Activated CD8-positive, alpha-beta T cell treated with anti-CD3 and anti-CD28 coated beads, Interleukin-2, amount 10 ng/mL, durations not matched to agents 7 days and 5 days (primary cell): Measurements from ENCODE around the gene TRIM44. TPM values are rescaled to one million over a fixed set of nuclear protein-coding genes. Genes with fewer than 3 reads are reported as not detected.
"Not testable (repeated sequence)": the region's sequence is repeated elsewhere in the genome, so short reads cannot be mapped to it uniquely, and the experiment has no call there.

Source experiments
- ATAC-seq: fragments of 150-1000 bp; cut with Tn5 transposase; one replicate; pipeline ENCODE4 v1.10.0; 2021; ENCODE audit warnings: moderate library complexity
- CTCF ChIA-PET: fragments of 350-600 bp; sonication (Branson Sonifier 250); formaldehyde crosslinking; loops from one replicate; lab custom pipeline; 2021; ENCODE audit warnings: antibody characterized with exemption; lab: Charles Lee
- POLR2A ChIA-PET: fragments of 350-600 bp; sonication (Branson Sonifier 250); formaldehyde crosslinking; loops from one replicate; lab custom pipeline; 2021; ENCODE audit warnings: antibody characterized with exemption; lab: Charles Lee
- DNase-seq: peaks from one replicate; pipeline ENCODE4 v3.0.0-alpha.2; 2020
- H3K27ac Mint-ChIP-seq: one replicate; pipeline ENCODE4 v1.8.0; 2021; ENCODE audit warnings: mild to moderate bottlenecking, mixed read lengths
- H3K27me3 Mint-ChIP-seq: one replicate; pipeline ENCODE4 v1.8.0; 2021; ENCODE audit warnings: low read depth, mixed read lengths
- H3K36me3 Mint-ChIP-seq: one replicate; pipeline ENCODE4 v1.8.0; 2021; ENCODE audit warnings: low read depth, mixed read lengths
- H3K4me1 Mint-ChIP-seq: one replicate; pipeline ENCODE4 v1.8.0; 2021; ENCODE audit warnings: low read depth, mixed read lengths
- H3K4me3 Mint-ChIP-seq: one replicate; pipeline ENCODE4 v1.8.0; 2021; ENCODE audit warnings: mild to moderate bottlenecking, mixed read lengths
- H3K9me3 Mint-ChIP-seq: one replicate; pipeline ENCODE4 v1.8.0; 2022; ENCODE audit warnings: mixed read lengths; ENCODE audit not compliant: insufficient read depth
- total RNA-seq, 2 experiments: library from RNA; stranded (reverse); gene quantifications; one replicate each; pipeline ENCODE4 v1.2.3, GENCODE V29; 2021

The TRIM44 gene
- total RNA-seq, 2 experiments from 2014 or later = 33.8 to 34.5 TPM

- Mint-ChIP-seq H3K9me3 (no peaks in the 10 kb centered on the region), H3K4me3 (no peak overlapping the region), H3K36me3 (no peaks in the 10 kb centered on the region), H3K27me3 (peaks cover 16% of the 10 kb centered on the region), H3K4me1 (no peaks in the 10 kb centered on the region), H3K27ac (no peak overlapping the region)
- ChIA-PET CTCF (no interaction called here), POLR2A (no interaction called here)
- ATAC-seq (no peak), DNase-seq (no peak)
Observed at GRCh38 chr11:35639591-35640179, 22.9 kb upstream of the TRIM44 start.

DNA sequence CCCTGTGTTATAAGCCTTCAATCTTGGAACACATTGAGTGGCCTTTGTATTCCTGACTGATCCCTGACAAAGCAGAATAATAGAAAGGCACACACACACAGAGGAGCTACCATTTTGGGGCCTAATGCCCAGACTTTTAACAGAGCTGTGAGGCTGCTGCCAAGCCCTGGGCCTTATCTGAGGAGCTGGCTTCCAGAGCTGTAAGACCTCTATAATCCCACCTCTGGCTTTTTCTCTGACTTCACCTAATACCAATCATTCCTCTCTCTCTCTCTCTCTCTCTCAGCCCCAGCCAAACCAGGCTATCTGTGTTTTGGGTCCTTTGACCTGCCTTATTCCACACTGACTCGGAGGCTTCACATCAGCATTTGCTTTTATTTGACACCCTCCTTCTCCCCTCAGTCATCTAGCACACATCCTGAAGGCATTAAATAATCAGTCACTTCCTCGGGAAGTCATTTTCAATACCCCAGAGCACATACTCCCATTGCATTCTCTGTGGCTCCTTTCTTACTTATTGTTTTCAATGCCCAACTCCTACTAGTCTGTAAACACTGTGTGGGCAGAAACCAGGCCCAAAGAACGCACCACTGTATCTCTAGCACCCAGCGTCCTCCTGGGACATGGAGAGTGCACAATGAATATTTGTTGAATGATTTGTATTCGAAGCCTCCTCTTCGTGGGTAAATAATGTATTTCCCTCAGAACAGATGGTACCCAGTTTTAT, 21.2 kb upstream of the TRIM44 start:
- Mint-ChIP-seq H3K4me3 (no peak overlapping the region), H3K9me3 (no peaks in the 10 kb centered on the region), H3K4me1 (no peaks in the 10 kb centered on the region), H3K27ac (no peak overlapping the region), H3K27me3 (peaks cover 15% of the 10 kb centered on the region), H3K36me3 (no peaks in the 10 kb centered on the region)
- no peak for DNase-seq
- ChIA-PET POLR2A (no interaction called here), CTCF (no interaction called here)
- no peak for ATAC-seq

DNA sequence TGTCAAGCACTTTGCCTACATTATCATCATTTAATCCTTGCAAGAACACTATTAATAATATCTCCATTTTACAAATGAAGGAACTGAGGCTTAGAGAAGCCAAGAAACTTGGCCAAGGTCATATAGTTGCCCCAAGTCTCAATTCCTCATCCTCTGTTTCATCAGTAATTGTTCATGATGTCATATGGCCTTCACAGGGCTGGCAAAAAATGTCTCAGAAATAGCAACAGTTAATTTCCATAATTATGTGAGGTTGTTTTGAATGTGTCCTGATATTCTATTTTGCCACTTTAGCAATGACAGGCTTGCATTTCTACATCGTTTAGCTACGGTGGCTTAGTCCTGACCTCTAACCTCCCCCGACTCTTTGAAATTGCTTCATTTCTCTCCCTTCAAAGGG, 20.6 kb upstream of the TRIM44 start:
- no peak overlapping the region for H3K4me3 Mint-ChIP-seq
- POLR2A ChIA-PET = no interaction called here

DNA sequence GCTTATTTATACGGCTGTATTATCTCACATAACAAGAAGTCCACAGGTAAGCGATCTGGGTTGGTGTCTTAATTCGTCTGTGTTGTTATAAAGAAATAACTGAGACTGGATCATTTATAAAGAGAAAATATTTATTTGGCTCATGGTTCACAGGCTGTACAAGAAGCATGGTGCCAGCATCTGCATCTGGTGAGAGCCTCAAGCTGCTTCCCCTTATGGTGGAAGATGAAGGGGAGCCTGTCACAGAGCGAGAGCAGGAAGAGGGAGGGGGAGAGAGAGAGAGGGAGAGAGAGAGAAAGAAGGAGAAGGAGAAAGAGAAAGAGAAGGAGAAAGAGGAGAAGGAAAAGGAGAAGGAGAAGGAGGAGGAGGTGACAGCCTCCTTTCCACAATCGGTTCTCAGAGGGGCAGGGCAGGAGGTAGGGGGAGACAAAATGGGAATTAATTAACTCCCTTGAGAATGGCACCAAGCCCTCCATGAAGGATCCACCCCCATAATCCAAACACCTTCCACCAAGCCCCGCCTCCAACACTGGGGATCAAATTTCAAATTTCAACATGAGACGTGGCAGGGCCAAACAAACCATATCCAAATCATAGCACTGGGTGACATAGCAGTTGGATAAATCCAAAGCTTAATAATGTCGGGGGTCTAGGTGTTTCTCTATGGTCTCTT, 15.0 kb upstream of the TRIM44 start:
- POLR2A ChIA-PET = interaction anchor here (0.6 kb wide), 1 partner anchor 10 kb away, joined by 4 read pairs; no protein-coding TSS in a partner anchor

More for the DNA sequence above, 20.6 kb upstream of the TRIM44 start:
- no peaks in the 10 kb centered on the region for H3K36me3 Mint-ChIP-seq
- DNase-seq (no peak), ATAC-seq (no peak)
- CTCF ChIA-PET = no interaction called here
- H3K4me1 Mint-ChIP-seq = no peaks in the 10 kb centered on the region
- H3K27ac Mint-ChIP-seq = no peak overlapping the region
- no peaks in the 10 kb centered on the region for H3K9me3 Mint-ChIP-seq
- peaks cover 15% of the 10 kb centered on the region for H3K27me3 Mint-ChIP-seq

DNA sequence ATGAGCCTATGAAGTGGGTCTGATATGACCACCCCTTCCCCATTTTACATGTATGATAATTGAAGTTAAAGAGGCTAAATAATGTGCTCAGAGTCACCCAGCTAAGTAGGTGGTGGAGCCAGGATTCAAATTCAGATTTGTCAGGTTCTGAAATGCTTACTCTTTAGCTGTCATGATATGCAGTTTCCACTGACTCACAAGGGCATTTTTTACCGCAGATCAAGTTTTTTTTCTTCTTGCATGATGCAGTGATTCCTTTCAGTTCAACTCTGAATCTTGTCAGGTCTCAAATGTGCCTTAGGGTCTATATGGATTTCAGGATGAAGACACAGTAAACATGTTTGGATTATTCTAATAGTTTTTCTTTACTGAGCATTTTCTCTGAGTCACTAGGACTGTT, 12.6 kb upstream of the TRIM44 start:
- H3K27me3 Mint-ChIP-seq = peaks cover 23% of the 10 kb centered on the region
- H3K4me3 Mint-ChIP-seq = no peak overlapping the region
- ChIA-PET POLR2A (no interaction called here), CTCF (no interaction called here)
- no peaks in the 10 kb centered on the region for H3K36me3 Mint-ChIP-seq
- no peak for ATAC-seq
- H3K9me3 Mint-ChIP-seq = no peaks in the 10 kb centered on the region
- no peak overlapping the region for H3K27ac Mint-ChIP-seq
- DNase-seq = no peak
- no peaks in the 10 kb centered on the region for H3K4me1 Mint-ChIP-seq

More for the DNA sequence above, 15.0 kb upstream of the TRIM44 start:
- no peaks in the 10 kb centered on the region for H3K9me3 Mint-ChIP-seq
- CTCF ChIA-PET = interaction anchor here (1.3 kb wide), 1 partner anchor 156 kb away, joined by 3 read pairs; no protein-coding TSS in a partner anchor
- DNase-seq (no peak), ATAC-seq (no peak)
- H3K36me3 Mint-ChIP-seq = no peaks in the 10 kb centered on the region
- H3K4me3 Mint-ChIP-seq = no peak overlapping the region
- H3K4me1 Mint-ChIP-seq = no peaks in the 10 kb centered on the region
- no peak overlapping the region for H3K27ac Mint-ChIP-seq
- H3K27me3 Mint-ChIP-seq = peaks cover 14% of the 10 kb centered on the region

DNA sequence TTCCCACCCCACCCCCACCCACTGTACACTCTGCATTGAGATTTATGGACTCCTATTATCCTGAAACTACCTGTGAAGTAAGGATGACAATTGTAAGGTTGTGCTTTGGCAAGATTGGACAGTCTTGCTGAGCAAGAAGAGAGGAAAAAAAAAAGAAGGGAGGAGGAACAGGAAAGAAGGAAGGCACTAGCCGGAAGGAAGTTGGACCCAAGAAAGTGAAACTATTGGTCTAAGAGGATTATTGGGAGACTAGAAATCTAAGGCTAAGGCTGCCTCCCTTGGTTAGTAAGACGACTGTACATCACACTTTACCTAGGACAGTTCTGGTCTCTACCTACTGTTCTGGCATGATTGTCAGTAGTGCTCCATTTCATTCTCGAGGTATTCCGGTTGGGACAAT, 12.1 kb upstream of the TRIM44 start:
- peaks cover 22% of the 10 kb centered on the region for H3K27me3 Mint-ChIP-seq
- no peak overlapping the region for H3K4me3 Mint-ChIP-seq
- CTCF ChIA-PET = no interaction called here
- H3K9me3 Mint-ChIP-seq = no peaks in the 10 kb centered on the region
- H3K36me3 Mint-ChIP-seq = no peaks in the 10 kb centered on the region
- DNase-seq (no peak), ATAC-seq (no peak)
- H3K27ac Mint-ChIP-seq = no peak overlapping the region
- H3K4me1 Mint-ChIP-seq = no peaks in the 10 kb centered on the region
- POLR2A ChIA-PET = no interaction called here

DNA sequence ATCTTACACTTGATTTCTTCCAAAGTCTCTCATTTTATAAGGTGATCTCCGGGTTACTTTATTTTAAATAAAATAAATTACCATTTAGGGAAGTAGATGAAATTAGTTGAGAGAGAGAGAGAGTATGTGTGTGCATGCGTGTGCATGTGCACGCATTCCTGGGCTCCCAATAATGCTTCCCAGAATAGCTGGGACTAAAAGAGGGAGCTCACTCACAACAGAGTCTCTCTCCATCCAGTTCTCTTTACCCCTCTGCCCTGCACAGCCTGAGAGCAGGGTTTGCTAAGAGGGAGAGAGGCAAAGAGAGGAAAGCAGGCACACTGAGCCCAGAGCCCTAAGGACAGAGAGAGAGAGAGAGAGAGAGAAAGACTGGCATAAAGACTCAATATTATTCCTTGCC, 11.3 kb upstream of the TRIM44 start:
- no peak for ATAC-seq
- H3K27me3 Mint-ChIP-seq = peaks cover 25% of the 10 kb centered on the region
- no peaks in the 10 kb centered on the region for H3K36me3 Mint-ChIP-seq

DNA sequence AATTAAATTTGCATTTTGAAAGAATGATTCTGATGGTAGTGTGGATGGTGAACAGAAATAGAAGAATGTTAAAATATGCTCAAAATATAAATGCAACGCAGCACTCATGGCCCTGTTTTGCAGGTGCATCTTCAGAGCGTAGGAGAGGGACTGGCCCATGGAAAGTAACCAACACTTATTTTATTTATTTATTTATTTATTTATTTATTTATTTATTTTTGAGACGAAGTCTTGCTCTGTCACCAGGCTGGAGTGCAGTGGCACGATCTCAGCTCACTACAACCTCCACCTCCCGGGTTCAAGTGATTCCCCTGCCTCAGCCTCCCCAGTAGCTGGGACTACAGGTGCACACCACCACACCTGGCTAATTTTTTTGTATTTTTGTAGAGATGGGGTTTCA, 9.8 kb upstream of the TRIM44 start:
- H3K27me3 Mint-ChIP-seq = peaks cover 29% of the 10 kb centered on the region
- DNase-seq, CTCF ChIA-PET, H3K27ac Mint-ChIP-seq, H3K9me3 Mint-ChIP-seq, POLR2A ChIA-PET, H3K4me3 Mint-ChIP-seq, H3K4me1 Mint-ChIP-seq, ATAC-seq, H3K36me3 Mint-ChIP-seq: not testable (repeated sequence)

More for the DNA sequence above, 11.3 kb upstream of the TRIM44 start:
- no peak overlapping the region for H3K4me3 Mint-ChIP-seq
- CTCF ChIA-PET = interaction anchor here (1.4 kb wide), 1 partner anchor 35 kb away, joined by 3 read pairs; no protein-coding TSS in a partner anchor
- no peaks in the 10 kb centered on the region for H3K4me1 Mint-ChIP-seq
- no peaks in the 10 kb centered on the region for H3K9me3 Mint-ChIP-seq
- no peak for DNase-seq
- no peak overlapping the region for H3K27ac Mint-ChIP-seq
- POLR2A ChIA-PET = no interaction called here

GRCh38 chr11:35654711-35655110, 7.9 kb upstream of the TRIM44 start:
- H3K4me1 Mint-ChIP-seq = no peaks in the 10 kb centered on the region
- CTCF ChIA-PET = no interaction called here

GRCh38 chr11:35655254-35655653, 7.3 kb upstream of the TRIM44 start:
- Mint-ChIP-seq H3K27ac (no peak overlapping the region), H3K9me3 (no peaks in the 10 kb centered on the region), H3K4me1 (no peaks in the 10 kb centered on the region), H3K36me3 (no peaks in the 10 kb centered on the region), H3K4me3 (no peak overlapping the region), H3K27me3 (peaks cover 31% of the 10 kb centered on the region)
- CTCF ChIA-PET = no interaction called here
- DNase-seq (no peak), ATAC-seq (no peak)
- POLR2A ChIA-PET = no interaction called here

More at GRCh38 chr11:35654711-35655110, 7.9 kb upstream of the TRIM44 start:
- Mint-ChIP-seq H3K27ac (no peak overlapping the region), H3K9me3 (no peaks in the 10 kb centered on the region), H3K27me3 (peaks cover 31% of the 10 kb centered on the region), H3K4me3 (no peak overlapping the region), H3K36me3 (no peaks in the 10 kb centered on the region)
- POLR2A ChIA-PET = no interaction called here
- DNase-seq = no peak
- ATAC-seq = no peak

DNA sequence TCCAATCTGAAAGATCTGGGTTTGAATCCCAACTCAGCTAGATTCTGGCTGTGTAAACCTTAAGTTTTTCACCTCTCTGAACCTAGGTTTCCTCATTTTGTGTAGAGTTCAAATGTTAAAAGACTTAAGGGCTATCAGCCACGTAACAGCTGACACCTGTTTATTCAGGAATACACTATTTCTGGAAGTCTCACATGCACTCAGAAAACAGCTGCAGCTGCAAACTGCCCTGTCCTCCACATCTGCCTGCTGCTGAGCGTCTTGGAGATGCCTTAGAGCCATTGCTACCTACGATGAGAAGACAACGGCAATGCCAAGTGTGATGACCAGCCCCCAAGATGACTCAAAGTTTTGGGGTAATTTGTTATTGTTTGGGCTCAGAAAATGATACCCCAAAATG, 6.7 kb upstream of the TRIM44 start:
- Mint-ChIP-seq H3K27ac (no peak overlapping the region), H3K36me3 (no peaks in the 10 kb centered on the region), H3K4me3 (no peak overlapping the region), H3K27me3 (peaks cover 29% of the 10 kb centered on the region), H3K4me1 (no peaks in the 10 kb centered on the region), H3K9me3 (no peaks in the 10 kb centered on the region)
- DNase-seq (no peak), ATAC-seq (no peak)
- CTCF ChIA-PET = no interaction called here
- POLR2A ChIA-PET = no interaction called here
